Epidermal melanocyte (primary cell): ENCODE results near the gene NCBP3.
"Not testable (repeated sequence)": the region's sequence is repeated elsewhere in the genome, so short reads cannot be mapped to it uniquely, and the experiment has no call there.

Experiments used
- DNase-seq: peaks from one replicate; pipeline ENCODE4 v3.0.0; 2011; ENCODE audit warnings: low spot score; ENCODE audit not compliant: insufficient read length

Gene NCBP3

DNA sequence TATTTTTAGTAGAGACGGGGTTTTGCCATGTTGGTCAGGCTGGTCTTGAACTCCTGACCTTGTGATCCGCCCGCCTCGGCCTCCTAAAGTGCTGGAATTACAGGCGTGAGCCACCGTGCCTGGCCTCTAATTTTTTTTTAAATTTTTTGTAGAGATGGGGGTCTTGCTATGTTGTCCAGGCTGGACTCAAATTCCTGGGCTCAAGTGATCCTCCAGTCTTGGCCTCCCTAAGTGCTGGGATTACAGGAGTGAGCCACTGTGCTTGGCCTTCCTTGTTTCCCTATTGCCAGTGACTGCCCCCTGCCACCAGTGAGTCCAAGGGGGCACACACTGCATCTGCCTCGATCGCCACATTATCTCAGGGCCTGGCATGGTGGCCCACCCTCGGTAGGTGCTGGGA lies 51.9 kb downstream of the NCBP3 start:
- not testable (repeated sequence) for DNase-seq

DNA sequence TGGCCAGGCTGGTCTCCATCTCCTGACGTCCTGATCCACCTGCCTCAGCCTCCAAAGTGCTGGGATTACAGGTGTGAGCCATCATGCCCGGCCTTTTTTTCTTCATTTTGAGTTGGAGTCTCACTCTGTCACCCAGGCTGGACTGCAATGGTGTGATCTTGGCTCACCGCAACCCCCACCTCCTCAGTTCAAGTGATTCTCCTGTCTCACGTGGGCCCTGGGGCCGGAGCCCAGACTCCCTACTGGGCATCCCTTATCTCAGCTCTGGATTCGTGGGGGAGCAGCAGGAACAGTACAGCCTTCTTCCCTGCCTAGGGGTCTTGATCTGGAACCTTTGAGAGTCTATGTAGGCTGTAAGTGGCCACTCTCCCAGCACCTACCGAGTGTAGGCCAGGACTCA lies 52.8 kb downstream of the NCBP3 start:
- DNase-seq, result not testable (repeated sequence)

DNA sequence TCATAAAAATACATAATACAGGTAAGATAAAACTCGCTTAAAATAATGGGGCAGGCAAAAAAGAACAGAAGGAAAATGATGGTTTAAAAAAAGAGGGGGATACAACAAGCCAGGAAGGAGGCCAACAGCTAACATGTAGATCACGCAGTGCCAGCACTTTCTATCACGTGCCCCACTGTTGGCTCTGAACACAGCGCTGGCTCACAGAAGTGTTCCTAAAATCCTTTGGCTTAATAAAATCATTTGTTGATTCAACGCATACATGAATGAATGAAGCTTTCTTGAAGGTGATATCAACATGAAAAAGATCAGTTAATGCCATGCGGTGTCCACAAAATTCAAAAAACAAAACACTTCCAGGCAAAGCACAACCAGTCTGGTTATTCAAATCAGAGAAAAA lies 53.6 kb downstream of the NCBP3 start:
- DNase-seq, result no peak

DNA sequence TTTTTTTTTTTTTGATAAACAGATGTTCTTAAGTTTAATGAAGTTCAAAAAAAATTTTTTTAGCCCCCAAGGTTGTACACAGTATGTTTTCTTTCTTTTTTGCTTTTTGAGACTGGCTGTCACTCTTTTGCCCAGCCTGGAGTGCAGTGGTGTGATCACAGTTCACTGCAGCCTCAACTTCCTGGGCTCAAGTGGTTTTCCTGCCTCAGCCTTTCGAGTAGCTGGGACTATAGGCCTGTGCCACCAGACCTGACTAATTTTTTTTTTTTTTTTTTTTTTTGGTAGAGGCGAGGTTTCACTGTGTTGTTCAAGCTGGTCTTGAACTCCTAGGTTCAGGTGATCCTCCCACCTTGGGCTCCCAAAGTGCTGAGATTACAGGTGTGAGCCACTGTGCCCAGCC lies 57.8 kb downstream of the NCBP3 start:
- DNase-seq, result no peak

DNA sequence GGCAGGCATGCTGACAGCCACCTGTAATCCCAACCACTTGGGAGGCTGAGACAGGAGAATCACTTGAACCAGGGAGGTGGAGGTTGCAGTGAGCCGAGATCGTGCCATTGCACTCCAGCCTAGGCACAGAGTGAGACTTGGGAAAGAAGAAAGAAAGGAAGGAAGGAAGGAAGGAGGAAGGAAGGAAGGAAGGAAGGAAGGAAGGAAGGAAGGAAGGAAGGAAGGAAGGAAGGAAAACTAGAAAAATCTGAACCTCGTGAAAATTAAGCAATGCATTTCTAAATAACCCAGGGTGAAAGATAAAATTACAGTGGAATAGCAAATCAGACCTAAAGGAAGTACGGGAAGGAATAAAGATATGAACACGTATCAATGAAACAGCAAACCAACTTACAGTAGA lies 60.7 kb downstream of the NCBP3 start:
- not testable (repeated sequence) for DNase-seq

DNA sequence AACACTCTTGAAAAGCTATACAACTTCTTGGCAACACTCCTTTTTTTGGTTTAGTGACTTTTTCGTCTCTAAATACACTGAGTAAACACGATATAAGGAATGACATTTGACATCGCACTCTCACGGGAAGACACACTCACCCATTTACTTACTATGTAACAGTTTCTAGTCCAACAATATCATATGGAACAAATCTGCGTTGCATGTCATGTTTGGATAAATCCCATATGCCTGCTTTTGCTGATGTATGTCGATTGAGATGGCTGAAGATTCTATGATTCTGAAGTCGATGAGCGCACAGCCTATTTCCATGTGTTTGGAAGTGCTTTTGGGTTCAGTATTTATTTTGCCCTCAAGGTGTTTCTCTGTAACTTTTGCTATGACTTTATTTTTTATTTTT lies 63.3 kb downstream of the NCBP3 start:
- no peak for DNase-seq

DNA sequence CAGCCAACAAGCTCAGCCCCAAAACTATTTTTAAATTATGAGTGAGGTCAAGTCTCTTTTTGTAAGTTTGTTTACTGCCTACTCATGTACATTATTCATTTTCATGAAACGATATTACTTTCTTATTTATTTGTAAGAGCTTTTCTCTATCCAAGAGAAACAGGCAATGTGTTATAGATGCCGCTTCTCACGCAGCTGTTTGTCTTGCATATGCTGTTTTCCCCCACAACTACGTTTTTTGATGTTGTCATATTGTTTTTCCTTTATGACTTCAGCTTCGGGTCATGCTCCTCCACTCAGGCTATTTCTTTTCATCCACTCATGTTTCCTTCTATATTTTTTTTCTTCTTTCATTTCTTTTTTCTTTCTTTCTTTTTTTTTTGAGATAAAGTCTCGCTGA lies 65.1 kb downstream of the NCBP3 start:
- no peak for DNase-seq

DNA sequence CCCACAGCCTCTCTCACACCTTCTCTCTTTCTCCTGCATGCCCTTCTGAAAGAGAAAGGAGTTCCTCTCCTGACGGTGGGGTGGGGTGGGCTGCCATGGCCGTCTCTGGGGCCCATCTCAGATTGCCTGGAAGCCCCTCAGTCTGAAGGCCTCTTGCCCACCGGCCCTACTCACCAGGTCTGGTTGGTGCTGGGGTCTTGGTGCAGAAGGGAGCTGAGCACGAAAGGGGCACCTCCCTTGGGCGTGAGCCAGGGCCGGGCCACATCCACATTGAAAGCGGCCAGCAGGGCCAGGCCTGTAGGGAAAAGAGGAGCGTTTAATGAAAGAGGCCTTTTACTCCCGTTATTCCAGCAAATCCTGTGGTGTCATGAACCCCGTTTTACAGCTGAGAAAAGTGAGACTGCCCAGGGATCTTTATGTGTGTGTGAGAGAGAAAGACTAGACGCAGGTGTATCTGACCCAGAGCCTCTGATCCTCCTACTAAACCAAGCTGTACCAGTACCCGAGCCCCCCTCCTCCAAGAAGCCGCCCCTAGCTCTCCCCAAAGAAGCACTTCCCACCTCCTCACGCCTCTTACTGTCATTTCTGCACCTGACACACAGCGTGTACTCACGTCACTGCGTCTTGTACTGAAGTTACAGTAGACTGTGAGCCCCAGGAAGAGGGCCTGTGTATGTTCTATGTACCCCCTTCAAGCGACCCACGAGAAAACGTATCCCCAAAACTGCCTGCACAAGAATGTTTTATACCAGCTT lies 68.5 kb downstream of the NCBP3 start:
- DNase-seq, result no peak

DNA sequence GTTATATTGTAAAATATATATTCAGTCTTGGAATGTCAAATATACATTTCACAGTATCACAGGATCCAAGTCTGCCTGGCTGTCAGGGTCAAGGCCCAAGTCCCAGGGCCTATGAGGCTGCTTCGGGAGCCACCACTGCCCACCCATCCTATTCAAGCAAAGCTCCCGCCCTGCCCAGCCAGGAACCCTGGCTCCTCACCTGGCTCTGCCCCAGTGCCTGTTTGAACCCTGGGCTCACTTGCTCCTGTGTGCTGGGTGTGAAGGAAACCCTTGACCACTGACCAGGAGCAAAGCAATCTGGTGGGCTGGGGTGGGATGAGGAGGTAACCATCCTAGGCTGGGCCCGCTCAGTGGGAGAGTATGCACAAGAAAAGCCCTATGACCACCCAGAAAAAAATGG lies 72.1 kb downstream of the NCBP3 start:
- no peak for DNase-seq

DNA sequence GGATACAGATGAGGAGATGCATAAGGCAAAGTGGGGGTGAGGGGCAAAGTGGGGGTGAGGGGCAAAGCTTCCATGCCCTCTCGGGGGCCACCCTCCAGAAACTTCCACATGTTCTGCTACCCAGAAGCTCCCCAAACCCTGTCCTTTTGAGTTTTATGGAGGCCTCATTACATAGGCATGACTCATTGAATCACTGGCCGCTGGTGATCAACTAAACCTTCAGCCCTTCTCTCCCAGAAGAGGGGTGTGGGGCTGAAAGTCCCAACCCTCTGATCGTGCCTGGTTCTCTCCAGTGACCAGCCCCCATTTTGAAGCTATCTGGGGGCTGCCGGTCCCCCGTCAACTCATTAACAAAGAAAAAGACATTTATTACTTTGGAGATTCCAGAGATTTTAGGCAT lies 72.5 kb downstream of the NCBP3 start:
- no peak for DNase-seq

DNA sequence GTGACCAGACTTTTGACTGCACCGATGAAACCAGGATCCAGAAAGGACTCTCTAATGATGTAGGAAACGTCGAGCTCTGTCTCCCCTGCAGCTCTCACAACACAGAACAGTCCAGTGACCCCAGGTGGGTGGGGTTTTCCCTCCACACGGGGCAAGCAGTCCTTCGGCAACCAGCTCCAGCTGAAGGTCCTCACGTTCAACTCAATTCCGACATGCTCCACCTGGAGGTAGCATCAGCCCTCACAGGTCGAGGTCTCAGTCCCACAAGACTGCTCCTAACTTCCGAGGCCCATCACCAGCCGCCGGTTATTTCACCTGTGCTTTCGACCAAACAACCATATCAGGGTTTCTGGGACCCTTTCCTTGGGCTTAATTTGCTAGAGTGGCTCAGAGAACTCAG lies 73.3 kb downstream of the NCBP3 start:
- no peak for DNase-seq

DNA sequence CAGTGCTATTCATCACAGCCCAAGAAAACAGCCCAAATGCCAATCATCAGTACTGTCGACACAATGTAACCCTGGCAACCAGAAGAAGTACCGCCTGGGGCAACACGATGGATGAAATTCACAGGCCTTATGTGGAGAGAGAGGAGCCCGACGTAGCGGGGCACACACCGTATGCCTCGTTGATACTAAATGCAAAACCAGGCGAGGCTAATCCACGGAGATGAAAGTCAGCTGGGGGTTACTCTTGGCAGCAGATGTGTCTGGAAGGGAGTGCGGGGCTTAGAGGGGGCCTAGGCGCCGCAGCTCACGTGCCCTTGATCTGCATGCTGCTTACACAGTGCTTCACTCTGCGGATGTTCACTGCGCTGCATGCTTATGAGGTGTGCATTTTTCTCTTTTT lies 74.9 kb downstream of the NCBP3 start:
- no peak for DNase-seq

DNA sequence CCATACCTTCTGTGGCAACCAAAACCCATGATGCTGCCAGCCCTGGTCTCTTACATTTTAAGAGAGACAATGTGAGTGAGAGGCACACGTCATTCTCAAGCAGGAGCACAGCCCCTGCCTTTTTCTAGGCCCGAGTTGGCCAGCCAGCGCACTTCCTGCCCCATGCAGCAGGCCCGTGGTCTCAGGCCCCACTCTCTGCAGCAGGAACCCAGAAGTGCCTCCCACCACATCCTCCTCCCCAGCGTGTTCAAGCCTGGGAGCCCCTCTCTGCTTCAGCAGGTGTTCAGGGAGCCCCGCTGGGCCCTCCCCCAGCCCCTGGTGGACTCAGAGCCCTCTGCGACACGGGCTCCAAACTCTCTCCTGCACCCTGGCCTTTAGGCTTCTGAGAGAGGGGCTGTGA lies 75.6 kb downstream of the NCBP3 start:
- no peak for DNase-seq

DNA sequence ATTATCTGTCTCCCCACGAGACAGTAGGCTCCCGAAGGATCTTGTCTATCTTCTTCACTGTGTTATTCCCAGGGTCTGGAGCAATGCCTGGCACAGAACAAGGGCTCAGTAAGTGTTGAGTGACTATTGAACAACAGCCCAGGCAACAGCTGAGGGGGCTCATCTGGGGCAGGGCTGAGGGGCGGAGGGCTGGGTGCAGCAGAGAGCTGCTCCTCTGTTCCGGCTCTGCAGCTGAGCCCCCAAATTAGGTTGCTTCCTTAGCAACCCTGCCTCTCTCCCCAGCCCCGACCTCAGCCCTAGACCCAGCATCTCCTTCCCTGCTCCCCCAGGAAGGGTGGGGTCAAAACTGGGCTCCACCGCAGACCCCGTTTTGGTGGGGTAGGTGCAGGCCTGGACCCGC lies 77.3 kb downstream of the NCBP3 start:
- DNase-seq, result no peak

DNA sequence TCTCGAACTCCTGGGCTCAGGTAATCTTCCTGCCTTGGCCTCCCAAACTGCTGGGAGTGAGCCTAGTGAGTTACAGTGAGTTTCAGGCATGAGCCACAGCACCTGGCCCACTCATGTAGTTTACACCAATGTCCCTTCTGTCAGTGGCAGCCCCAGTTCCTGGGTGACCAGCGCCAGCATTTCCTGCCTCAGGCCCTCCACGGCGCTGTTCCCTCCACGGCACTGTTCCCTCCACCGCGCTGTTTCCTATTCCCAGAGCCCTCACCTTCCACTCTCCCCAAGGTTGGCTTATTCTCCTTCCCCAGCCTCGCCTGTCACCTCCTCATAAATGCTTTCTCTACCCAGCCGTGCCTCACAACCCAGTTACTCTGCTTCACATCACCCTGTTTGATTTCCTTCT lies 77.7 kb downstream of the NCBP3 start:
- DNase-seq, result no peak

DNA sequence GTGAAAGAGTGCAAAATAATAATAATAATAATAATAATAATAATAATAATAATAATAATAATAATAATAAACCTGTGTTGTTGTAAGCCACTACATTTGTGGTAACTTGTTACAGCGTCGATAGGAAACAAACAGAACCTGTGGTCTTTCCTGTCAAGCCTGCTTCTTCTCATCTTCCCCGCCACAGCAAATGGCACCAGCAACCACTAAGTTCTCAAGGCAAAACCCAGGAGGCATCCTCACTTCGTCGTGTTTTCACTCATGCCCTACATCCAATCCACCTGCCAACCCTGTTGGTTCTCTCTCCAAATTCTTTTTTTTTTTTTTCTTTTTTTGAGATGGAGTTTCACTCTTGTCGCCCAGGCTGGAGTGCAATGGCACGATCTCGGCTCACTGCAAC lies 79.3 kb downstream of the NCBP3 start:
- DNase-seq, result no peak

DNA sequence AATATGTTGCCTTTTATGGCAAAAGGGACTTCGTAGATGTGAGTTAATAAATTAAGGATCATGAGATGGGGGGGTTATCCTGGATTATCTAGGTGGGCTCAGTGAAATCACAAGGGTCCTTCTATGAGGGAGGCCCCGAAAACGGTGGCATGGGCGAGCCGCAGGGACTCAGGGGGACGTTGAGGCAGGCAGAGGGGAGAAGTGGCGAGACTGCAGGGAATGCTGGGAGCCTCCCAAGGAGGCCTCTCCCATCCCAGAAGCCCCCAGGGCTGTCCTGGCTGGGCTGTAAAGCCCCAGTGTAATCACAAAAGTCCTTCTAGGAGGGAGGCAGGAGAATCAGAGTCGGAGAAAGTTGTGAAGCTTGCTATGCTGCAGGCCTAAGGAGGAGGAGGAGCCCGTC lies 80.1 kb downstream of the NCBP3 start:
- DNase-seq, result no peak

DNA sequence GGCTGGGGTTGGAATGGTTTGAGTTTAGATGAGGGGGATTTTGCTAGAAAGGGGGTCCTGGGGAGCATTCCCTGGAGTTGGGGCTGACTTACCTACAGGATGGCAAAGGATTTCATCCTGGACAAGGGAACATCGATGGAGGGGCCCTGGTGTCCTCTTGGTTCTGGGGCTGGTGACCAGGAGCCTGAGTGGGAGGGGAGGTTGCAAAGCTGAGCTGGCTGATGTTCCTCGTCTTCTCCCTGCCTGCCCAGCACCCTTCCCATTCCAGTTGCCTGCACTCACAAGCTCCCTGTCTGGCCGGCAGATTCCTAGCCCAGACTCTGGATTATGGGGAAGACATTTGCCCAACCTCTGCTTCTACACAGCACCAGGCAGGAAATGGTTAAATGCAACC lies 82.3 kb downstream of the NCBP3 start:
- no peak for DNase-seq

DNA sequence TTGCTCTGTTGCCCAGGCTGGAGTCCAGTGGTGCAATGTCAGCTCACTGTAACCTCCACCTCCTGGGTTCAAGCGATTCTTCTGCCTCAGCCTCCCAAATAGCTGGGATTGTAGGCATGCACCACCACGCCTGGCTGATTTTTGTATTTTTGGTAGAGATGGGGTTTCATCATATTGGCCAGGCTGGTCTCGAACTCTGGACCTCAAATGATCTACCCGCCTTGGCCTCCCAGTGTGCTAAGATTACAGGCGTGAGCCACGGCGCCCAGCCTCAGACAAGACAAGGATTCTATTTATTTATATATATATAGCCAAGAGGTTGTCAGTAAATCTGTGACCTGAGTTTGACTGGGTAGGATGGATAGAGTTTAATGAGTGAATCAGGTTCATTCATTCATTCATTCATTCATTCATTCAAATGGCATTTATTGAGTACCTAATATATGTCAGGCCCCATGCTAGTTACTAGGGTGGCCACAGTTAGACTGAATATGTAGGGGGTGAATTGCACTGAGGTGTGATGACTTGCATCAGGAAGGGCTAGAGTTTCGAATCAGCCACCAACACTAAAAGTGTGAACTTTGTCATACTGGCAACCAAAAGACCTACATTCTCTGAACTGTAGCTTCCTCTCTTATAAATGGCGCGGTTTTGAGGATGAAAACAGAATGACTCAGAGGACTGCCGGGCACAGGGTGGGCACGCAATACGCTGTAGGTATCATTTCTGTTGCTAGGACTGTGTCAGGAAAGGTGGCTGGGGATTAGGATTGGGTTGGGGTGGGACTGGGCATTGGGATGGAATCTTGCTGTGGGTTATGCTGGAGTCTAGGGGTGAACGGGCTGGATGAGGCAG lies 82.9 kb downstream of the NCBP3 start:
- no peak for DNase-seq

DNA sequence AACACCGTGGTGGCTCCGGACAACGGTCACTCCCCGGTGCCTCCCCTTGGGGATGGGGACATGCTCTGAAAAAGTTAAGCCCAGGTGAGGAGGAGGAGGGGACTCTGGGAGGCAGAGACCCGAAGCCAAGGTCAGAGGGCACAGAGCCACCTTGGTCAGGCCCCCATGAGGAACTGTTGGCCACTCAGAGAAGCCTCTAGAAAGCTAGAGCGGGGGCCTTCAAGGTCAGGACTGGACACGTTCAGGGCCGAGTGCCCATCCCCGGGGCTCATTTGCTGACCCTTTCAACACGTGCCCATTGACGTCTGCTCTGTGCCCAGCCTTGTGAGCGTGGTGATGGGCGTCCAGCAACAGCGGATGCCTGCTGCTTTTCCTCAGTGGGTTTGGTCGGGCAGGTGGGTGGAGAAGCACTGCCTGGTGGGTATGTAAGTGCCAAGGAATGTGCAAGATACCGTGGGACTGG lies 84.1 kb downstream of the NCBP3 start:
- DNase-seq, result no peak

DNA sequence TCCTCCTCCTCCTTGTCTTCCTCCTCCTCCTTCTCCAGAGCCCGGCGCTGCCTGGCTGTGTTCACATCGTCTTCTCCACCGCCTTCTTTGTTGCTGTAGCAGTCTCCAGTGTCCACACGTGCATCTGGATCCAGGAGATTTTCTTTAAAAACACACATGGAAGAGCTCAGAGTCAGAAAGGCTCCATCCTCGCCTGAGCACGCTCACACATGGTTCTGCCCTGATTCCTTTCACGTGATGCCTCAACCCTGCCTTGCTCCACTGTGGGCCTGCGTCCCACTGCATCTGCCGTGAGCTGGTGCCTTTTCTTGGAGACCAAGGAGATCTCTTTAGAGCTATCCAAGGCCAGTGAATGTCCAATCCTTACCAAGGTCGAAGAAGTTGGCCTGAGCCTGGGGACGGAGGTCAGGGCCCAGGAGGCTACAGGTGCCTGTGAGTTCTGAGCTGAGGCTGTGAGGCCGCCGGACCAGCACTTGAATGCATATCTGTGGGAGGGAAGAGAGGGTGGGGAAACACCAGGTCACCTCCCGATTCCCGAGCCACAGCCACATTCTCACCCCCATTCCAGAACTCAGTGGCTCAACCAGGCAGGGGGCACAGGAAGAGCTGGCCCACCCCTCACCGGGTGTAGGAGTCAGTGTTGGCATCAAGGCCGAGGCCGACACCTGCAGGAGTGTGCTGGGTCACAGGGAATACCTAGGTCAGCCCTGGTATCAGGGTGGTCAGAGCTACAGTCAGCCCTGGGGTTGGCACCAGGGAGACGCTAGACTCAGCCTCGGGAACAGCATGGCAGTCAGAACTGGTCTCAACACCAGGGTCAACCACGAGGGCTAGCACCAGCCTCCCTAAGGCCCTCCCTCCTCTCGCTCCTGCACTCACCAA lies 84.8 kb downstream of the NCBP3 start:
- no peak for DNase-seq
